Activated T-cell treated with anti-CD3 and anti-CD28 coated beads for 24 hours (primary cell): Measurements from ENCODE around the gene DDX41.
"Not testable (repeated sequence)": the region's sequence is repeated elsewhere in the genome, so short reads cannot be mapped to it uniquely, and the experiment has no call there.

Experiments
- DNase-seq: peaks from one replicate; pipeline ENCODE4 v3.0.0-alpha.2; 2020; ENCODE audit warnings: low read depth

The DDX41 gene

GRCh38 chr5:177516601-177517568 is at the start of gene DDX41:
DDX41 (minus strand) TSS chr5:177516961; CDS start chr5:177516945, 16 bp downstream.
- peak; percentile 94 for DNase-seq

GRCh38 chr5:177565046-177565445 is 48.3 kb upstream of the DDX41 start:
- no peak for DNase-seq

GRCh38 chr5:177559446-177559941 is 42.7 kb upstream of the DDX41 start:
- not testable (repeated sequence) for DNase-seq

- no peak for DNase-seq
Measured at GRCh38 chr5:177557796-177558195, 41.0 kb upstream of the DDX41 start.

GRCh38 chr5:177557041-177557647 is 40.4 kb upstream of the DDX41 start:
- no peak for DNase-seq

- DNase-seq = no peak
Measured at GRCh38 chr5:177555665-177556064, 38.9 kb upstream of the DDX41 start.

GRCh38 chr5:177555228-177555627 is 38.5 kb upstream of the DDX41 start:
- DNase-seq = no peak

GRCh38 chr5:177554474-177555111 is 37.8 kb upstream of the DDX41 start, which contains the start of gene FAM193B:
FAM193B (minus strand) TSS chr5:177554563; CDS start chr5:177554458, 105 bp downstream.
- peak; percentile 94 for DNase-seq

- peak; percentile 16 for DNase-seq
Measured at GRCh38 chr5:177553671-177554429, 37.1 kb upstream of the DDX41 start.

GRCh38 chr5:177552839-177553455 is 36.2 kb upstream of the DDX41 start:
- DNase-seq = no peak

GRCh38 chr5:177550122-177550521 is 33.4 kb upstream of the DDX41 start:
- DNase-seq = no peak

GRCh38 chr5:177548495-177548894 is 31.7 kb upstream of the DDX41 start:
- no peak for DNase-seq

- DNase-seq = no peak
Measured at GRCh38 chr5:177547736-177548135, 31.0 kb upstream of the DDX41 start.

GRCh38 chr5:177546258-177546741 is 29.5 kb upstream of the DDX41 start:
- no peak for DNase-seq

GRCh38 chr5:177545487-177546257 is 28.9 kb upstream of the DDX41 start:
- DNase-seq = no peak

- no peak for DNase-seq
Measured at GRCh38 chr5:177542816-177543465, 26.2 kb upstream of the DDX41 start.

- DNase-seq = no peak
Measured at GRCh38 chr5:177540438-177540837, 23.7 kb upstream of the DDX41 start.

GRCh38 chr5:177539411-177539810 is 22.6 kb upstream of the DDX41 start:
- no peak for DNase-seq

- no peak for DNase-seq
Measured at GRCh38 chr5:177538876-177539275, 22.1 kb upstream of the DDX41 start.
